WTC11 (cell line): ENCODE results near the gene ATG2A. TPM values are rescaled to one million over a fixed set of nuclear protein-coding genes. Genes with fewer than 3 reads are reported as not detected.

Experiments
- ATAC-seq: fragments of 200-7000 bp; cut with Tn5 transposase; 2 replicates; pipeline ENCODE4 v1.10.0; 2021; ENCODE audit warnings: mild to moderate bottlenecking, moderate library complexity
- CTCF ChIA-PET: fragments of 300-600 bp; sonication (Branson Sonifier 250); formaldehyde crosslinking; loops from one replicate; lab custom pipeline; 2021; ENCODE audit warnings: antibody characterized with exemption; lab: Charles Lee
- POLR2A ChIA-PET: fragments of 350-600 bp; sonication (Branson Sonifier 250); formaldehyde crosslinking; loops from one replicate; lab custom pipeline; 2021; ENCODE audit warnings: antibody characterized with exemption; lab: Charles Lee
- DNase-seq: peaks from one replicate; pipeline ENCODE4 v3.0.0; 2021; ENCODE audit warnings: low spot score
- H3K27ac Mint-ChIP-seq: 2 replicates; pipeline ENCODE4 v1.8.0; 2021; ENCODE audit warnings: mixed read lengths
- H3K27me3 Mint-ChIP-seq: 2 replicates; pipeline ENCODE4 v1.8.0; 2021; ENCODE audit warnings: low read depth, mild to moderate bottlenecking, moderate library complexity, mixed read lengths
- H3K36me3 Mint-ChIP-seq: 2 replicates; pipeline ENCODE4 v1.8.0; 2021; ENCODE audit warnings: mixed read lengths
- H3K4me1 Mint-ChIP-seq: 2 replicates; pipeline ENCODE4 v1.8.0; 2022; ENCODE audit warnings: mixed read lengths
- H3K4me3 Mint-ChIP-seq: 2 replicates; pipeline ENCODE4 v1.8.0; 2021; ENCODE audit warnings: mild to moderate bottlenecking, moderate library complexity, mixed read lengths
- H3K9me3 Mint-ChIP-seq: 2 replicates; pipeline ENCODE4 v1.8.0; 2021; ENCODE audit warnings: mixed read lengths
- CREB1 ChIP-seq: sonication (generic); formaldehyde crosslinking; IDR thresholded peaks from 2 replicates; pipeline ENCODE4 v1.8.0; 2023; ENCODE audit warnings: mild to moderate bottlenecking, missing genetic modification reagents
- CREM ChIP-seq: sonication (generic); formaldehyde crosslinking; IDR thresholded peaks from 2 replicates; pipeline ENCODE4 v1.8.1; 2022; ENCODE audit warnings: mild to moderate bottlenecking, missing genetic modification reagents, moderate library complexity
- ELF4 ChIP-seq: sonication (generic); formaldehyde crosslinking; IDR thresholded peaks from 2 replicates; pipeline ENCODE4 v1.8.1; 2022; ENCODE audit warnings: low read depth, mild to moderate bottlenecking, moderate library complexity, missing genetic modification reagents
- IRF2 ChIP-seq: sonication (generic); formaldehyde crosslinking; IDR thresholded peaks from 2 replicates; pipeline ENCODE4 v1.8.0; 2022; ENCODE audit warnings: low read depth, missing genetic modification reagents, borderline replicate concordance
- JUN ChIP-seq: sonication (generic); formaldehyde crosslinking; IDR thresholded peaks from 2 replicates; pipeline ENCODE4 v1.8.0; 2023; ENCODE audit warnings: mild to moderate bottlenecking, missing genetic modification reagents
- MXD4 ChIP-seq: fragments of 250-450 bp; sonication (Bioruptor Pico); IDR thresholded peaks from 2 replicates; pipeline ENCODE4 v1.8.0; 2021; ENCODE audit warnings: mild to moderate bottlenecking, moderate library complexity, borderline replicate concordance
- NR3C1 ChIP-seq: sonication (generic); formaldehyde crosslinking; conservative IDR thresholded peaks from 2 replicates; pipeline ENCODE4 v1.8.1; 2023; ENCODE audit warnings: low read depth, mild to moderate bottlenecking, missing genetic modification reagents
- OVOL2 ChIP-seq: fragments of 250-450 bp; sonication (Bioruptor Pico); IDR thresholded peaks from 2 replicates; pipeline ENCODE4 v1.9.0; 2021; ENCODE audit warnings: mild to moderate bottlenecking, borderline replicate concordance
- RORB ChIP-seq: fragments of 250-450 bp; sonication (Bioruptor Pico); IDR thresholded peaks from 2 replicates; pipeline ENCODE4 v1.9.0; 2021; ENCODE audit warnings: mild to moderate bottlenecking
- SMAD4 ChIP-seq: sonication (generic); formaldehyde crosslinking; IDR thresholded peaks from 2 replicates; pipeline ENCODE4 v1.8.0; 2022; ENCODE audit warnings: mild to moderate bottlenecking, missing genetic modification reagents
- TEAD1 ChIP-seq: sonication (generic); formaldehyde crosslinking; IDR thresholded peaks from 2 replicates; pipeline ENCODE4 v1.8.0; 2022; ENCODE audit warnings: mild to moderate bottlenecking, missing genetic modification reagents
- TP53 ChIP-seq: sonication (generic); formaldehyde crosslinking; IDR thresholded peaks from 2 replicates; pipeline ENCODE4 v1.8.1; 2023; ENCODE audit warnings: mild to moderate bottlenecking, missing genetic modification reagents
- ZNF317 ChIP-seq: sonication (generic); formaldehyde crosslinking; IDR thresholded peaks from 2 replicates; pipeline ENCODE4 v1.8.1; 2023; ENCODE audit warnings: low read depth, mild to moderate bottlenecking, moderate library complexity, missing genetic modification reagents, borderline replicate concordance
- ZNF423 ChIP-seq: fragments of 250-450 bp; sonication (Bioruptor Pico); IDR thresholded peaks from 2 replicates; pipeline ENCODE4 v2.1.2; 2022; ENCODE audit warnings: mild to moderate bottlenecking, moderate library complexity
- total RNA-seq: library from RNA; stranded (reverse); gene quantifications from 3 replicates; pipeline ENCODE4 v1.2.3, GENCODE V29; 2021
- TF ChIP-seq, protein P1 (sequence below): sonication (generic); formaldehyde crosslinking; IDR thresholded peaks from 2 replicates; pipeline ENCODE4 v1.8.1; 2022; ENCODE audit warnings: mild to moderate bottlenecking, missing genetic modification reagents, moderate library complexity, borderline replicate concordance
- TF ChIP-seq, protein P2 (sequence below): sonication (generic); formaldehyde crosslinking; IDR thresholded peaks from 2 replicates; pipeline ENCODE4 v1.8.0; 2022; ENCODE audit warnings: mild to moderate bottlenecking, missing genetic modification reagents
- TF ChIP-seq, protein P3 (sequence below): fragments of 250-450 bp; sonication (Bioruptor Pico); IDR thresholded peaks from 2 replicates; pipeline ENCODE4 v1.8.0; 2021; ENCODE audit warnings: mild to moderate bottlenecking
- TF ChIP-seq, protein P4 (sequence below): sonication (generic); formaldehyde crosslinking; IDR thresholded peaks from 2 replicates; pipeline ENCODE4 v1.8.1; 2023; ENCODE audit warnings: mild to moderate bottlenecking, missing genetic modification reagents
- TF ChIP-seq, protein P5 (sequence below): sonication (generic); formaldehyde crosslinking; IDR thresholded peaks from 2 replicates; pipeline ENCODE4 v1.8.1; 2022; ENCODE audit warnings: missing genetic modification reagents, borderline replicate concordance
- TF ChIP-seq, protein P6 (sequence below): fragments of 250-450 bp; sonication (Bioruptor Pico); IDR thresholded peaks from 2 replicates; pipeline ENCODE4 v1.9.0; 2021; ENCODE audit warnings: mild to moderate bottlenecking
- TF ChIP-seq, protein P7 (sequence below): sonication (generic); formaldehyde crosslinking; IDR thresholded peaks from 2 replicates; pipeline ENCODE4 v1.8.1; 2023; ENCODE audit warnings: mild to moderate bottlenecking, missing genetic modification reagents
- TF ChIP-seq, protein P8 (sequence below): fragments of 250-450 bp; sonication (Bioruptor Pico); conservative IDR thresholded peaks from 2 replicates; pipeline ENCODE4 v1.9.0; 2021; ENCODE audit warnings: mild to moderate bottlenecking

ATG2A gene
- total RNA-seq, 1 experiment from 2014 or later, result 31.4 TPM

DNA sequence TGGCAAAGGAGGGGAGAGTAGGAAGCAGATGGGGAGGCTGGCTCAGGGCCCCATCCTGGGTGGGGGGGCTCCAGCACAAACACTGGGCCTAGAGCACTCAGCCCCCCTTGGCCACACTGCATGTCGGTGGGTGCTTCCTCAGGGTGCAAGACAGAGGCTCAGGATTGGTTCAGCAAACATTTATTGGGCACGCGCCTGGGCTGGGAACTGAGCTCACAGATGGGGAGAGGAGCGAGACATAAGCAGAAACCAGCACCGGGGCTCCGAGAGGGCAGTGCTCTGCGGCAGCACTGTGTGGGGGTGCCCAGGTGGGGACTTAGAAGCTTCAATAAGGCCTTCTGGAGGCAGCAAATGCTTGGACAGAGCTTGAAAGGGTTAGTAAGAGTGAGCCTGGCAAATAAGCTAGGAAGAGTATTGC, 26.5 kb downstream of the ATG2A start (continued):
- TF ChIP-seq, protein P1, sequence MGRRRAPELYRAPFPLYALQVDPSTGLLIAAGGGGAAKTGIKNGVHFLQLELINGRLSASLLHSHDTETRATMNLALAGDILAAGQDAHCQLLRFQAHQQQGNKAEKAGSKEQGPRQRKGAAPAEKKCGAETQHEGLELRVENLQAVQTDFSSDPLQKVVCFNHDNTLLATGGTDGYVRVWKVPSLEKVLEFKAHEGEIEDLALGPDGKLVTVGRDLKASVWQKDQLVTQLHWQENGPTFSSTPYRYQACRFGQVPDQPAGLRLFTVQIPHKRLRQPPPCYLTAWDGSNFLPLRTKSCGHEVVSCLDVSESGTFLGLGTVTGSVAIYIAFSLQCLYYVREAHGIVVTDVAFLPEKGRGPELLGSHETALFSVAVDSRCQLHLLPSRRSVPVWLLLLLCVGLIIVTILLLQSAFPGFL (CRISPR knock-in tag), result no peak
- TF ChIP-seq ZNF317 (CRISPR knock-in tag) (no peak), RORB (CRISPR knock-in tag) (no peak), ZNF423 (no peak), MXD4 (CRISPR knock-in tag) (no peak), TEAD1 (CRISPR knock-in tag) (no peak)
- TF ChIP-seq, protein P2, sequence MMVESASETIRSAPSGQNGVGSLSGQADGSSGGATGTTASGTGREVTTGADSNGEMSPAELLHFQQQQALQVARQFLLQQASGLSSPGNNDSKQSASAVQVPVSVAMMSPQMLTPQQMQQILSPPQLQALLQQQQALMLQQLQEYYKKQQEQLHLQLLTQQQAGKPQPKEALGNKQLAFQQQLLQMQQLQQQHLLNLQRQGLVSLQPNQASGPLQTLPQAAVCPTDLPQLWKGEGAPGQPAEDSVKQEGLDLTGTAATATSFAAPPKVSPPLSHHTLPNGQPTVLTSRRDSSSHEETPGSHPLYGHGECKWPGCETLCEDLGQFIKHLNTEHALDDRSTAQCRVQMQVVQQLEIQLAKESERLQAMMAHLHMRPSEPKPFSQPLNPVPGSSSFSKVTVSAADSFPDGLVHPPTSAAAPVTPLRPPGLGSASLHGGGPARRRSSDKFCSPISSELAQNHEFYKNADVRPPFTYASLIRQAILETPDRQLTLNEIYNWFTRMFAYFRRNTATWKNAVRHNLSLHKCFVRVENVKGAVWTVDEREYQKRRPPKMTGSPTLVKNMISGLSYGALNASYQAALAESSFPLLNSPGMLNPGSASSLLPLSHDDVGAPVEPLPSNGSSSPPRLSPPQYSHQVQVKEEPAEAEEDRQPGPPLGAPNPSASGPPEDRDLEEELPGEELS (CRISPR knock-in tag), result no peak
- TF ChIP-seq, protein P3, sequence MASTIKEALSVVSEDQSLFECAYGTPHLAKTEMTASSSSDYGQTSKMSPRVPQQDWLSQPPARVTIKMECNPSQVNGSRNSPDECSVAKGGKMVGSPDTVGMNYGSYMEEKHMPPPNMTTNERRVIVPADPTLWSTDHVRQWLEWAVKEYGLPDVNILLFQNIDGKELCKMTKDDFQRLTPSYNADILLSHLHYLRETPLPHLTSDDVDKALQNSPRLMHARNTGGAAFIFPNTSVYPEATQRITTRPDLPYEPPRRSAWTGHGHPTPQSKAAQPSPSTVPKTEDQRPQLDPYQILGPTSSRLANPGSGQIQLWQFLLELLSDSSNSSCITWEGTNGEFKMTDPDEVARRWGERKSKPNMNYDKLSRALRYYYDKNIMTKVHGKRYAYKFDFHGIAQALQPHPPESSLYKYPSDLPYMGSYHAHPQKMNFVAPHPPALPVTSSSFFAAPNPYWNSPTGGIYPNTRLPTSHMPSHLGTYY (CRISPR knock-in tag), result no peak
- TF ChIP-seq, protein P4, sequence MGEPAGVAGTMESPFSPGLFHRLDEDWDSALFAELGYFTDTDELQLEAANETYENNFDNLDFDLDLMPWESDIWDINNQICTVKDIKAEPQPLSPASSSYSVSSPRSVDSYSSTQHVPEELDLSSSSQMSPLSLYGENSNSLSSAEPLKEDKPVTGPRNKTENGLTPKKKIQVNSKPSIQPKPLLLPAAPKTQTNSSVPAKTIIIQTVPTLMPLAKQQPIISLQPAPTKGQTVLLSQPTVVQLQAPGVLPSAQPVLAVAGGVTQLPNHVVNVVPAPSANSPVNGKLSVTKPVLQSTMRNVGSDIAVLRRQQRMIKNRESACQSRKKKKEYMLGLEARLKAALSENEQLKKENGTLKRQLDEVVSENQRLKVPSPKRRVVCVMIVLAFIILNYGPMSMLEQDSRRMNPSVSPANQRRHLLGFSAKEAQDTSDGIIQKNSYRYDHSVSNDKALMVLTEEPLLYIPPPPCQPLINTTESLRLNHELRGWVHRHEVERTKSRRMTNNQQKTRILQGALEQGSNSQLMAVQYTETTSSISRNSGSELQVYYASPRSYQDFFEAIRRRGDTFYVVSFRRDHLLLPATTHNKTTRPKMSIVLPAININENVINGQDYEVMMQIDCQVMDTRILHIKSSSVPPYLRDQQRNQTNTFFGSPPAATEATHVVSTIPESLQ, result no peak

DNA sequence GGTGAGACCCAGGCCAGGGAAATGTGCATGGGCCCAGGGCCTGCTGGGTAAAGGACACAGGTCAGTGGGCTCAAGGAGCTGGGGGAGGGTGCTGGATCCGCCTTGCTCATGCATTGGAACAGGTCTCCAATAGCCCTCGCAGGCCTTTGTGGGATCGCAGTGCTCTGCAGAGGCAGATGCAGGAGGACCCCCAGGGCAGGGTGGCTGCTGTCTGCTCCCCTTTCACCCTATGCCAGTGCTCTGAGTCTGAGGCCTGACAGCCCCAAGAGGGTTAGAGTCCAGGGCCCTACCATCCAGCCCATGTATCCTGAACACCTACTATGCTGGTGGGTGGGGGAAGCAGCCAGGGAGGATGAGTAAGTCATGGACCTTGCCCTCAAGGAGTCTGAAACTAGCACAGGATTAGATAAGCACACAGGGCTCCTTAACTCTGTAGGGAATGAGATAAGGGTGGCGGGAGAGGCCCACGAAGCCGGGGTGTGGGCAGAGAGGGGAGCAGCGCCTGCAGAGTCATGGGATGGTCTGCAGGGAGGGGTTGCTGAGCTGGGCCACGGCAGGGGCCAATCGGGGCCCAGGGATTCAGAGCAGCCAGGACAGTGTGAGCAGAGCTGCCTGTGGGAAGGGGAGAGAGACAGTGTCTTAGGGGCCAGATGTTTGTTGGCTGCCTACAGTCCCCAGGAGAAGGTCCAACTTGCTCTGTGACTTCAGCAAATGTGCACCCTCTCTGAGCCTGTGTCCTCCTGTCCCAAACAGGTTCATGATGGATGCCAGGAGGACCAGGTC, 28.1 kb downstream of the ATG2A start:
- CTCF ChIA-PET, result interaction anchor here (0.7 to 22.9 kb wide), 22 partner anchors 8 to 228 kb away, joined by 3 to 372 read pairs (median 6); partner anchors contain the start of genes ARL2, BATF2, CDC42BPG and EHD1
- DNase-seq (no peak), ATAC-seq (peak; percentile 36)
- no peak for TF ChIP-seq CREM
- TF ChIP-seq IRF2 (CRISPR knock-in tag), result no peak
- no peak for TF ChIP-seq NR3C1 (CRISPR knock-in tag)
- no peak for TF ChIP-seq OVOL2 (CRISPR knock-in tag)
- TF ChIP-seq, protein P5, sequence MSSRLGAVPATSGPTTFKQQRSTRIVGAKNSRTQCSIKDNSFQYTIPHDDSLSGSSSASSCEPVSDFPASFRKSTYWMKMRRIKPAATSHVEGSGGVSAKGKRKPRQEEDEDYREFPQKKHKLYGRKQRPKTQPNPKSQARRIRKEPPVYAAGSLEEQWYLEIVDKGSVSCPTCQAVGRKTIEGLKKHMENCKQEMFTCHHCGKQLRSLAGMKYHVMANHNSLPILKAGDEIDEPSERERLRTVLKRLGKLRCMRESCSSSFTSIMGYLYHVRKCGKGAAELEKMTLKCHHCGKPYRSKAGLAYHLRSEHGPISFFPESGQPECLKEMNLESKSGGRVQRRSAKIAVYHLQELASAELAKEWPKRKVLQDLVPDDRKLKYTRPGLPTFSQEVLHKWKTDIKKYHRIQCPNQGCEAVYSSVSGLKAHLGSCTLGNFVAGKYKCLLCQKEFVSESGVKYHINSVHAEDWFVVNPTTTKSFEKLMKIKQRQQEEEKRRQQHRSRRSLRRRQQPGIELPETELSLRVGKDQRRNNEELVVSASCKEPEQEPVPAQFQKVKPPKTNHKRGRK, result no peak
- TF ChIP-seq, protein P6, sequence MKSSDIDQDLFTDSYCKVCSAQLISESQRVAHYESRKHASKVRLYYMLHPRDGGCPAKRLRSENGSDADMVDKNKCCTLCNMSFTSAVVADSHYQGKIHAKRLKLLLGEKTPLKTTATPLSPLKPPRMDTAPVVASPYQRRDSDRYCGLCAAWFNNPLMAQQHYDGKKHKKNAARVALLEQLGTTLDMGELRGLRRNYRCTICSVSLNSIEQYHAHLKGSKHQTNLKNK (CRISPR knock-in tag), result no peak
- TF ChIP-seq, protein P7, sequence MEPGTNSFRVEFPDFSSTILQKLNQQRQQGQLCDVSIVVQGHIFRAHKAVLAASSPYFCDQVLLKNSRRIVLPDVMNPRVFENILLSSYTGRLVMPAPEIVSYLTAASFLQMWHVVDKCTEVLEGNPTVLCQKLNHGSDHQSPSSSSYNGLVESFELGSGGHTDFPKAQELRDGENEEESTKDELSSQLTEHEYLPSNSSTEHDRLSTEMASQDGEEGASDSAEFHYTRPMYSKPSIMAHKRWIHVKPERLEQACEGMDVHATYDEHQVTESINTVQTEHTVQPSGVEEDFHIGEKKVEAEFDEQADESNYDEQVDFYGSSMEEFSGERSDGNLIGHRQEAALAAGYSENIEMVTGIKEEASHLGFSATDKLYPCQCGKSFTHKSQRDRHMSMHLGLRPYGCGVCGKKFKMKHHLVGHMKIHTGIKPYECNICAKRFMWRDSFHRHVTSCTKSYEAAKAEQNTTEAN (CRISPR knock-in tag), result no peak
- TF ChIP-seq ELF4 (CRISPR knock-in tag), result no peak
- TF ChIP-seq SMAD4, result no peak
- TF ChIP-seq TP53, result no peak
- TF ChIP-seq CREB1, result no peak
- TF ChIP-seq, protein P8, sequence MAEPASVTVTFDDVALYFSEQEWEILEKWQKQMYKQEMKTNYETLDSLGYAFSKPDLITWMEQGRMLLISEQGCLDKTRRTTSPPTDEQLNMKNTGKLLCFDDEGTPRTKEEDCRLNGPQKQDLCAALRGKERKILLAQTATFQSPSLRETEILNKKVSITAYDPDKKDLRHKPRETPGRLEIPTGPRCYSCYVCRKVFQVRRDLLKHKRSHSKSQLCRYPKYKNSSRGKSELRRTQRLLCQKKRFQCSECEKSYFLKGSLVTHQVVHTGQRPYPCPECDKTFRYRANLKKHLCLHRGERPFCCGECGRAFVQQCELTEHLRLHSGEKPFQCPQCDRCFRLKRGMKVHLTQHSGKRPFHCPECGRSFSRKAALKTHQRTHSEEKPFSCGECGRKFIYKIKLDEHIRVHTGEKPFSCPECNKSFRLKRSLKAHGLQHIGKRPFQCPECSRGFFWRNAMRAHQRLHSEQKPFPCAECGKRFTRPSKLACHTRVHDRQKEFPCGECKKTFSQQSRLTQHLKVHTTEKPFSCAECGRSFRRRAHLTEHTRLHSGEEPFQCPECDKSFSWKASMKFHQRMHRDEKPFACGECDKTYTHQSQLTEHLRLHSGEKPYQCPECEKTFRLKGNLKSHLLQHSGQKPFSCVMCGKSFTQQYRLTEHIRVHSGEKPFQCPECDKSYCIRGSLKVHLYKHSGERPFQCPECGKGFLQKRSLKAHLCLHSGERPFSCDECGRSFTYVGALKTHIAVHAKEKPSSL (CRISPR knock-in tag), result no peak
- TF ChIP-seq JUN (CRISPR knock-in tag), result no peak
- H3K36me3 Mint-ChIP-seq, result no peaks in the 10 kb centered on the region
- no peak overlapping the region for H3K4me3 Mint-ChIP-seq
- H3K9me3 Mint-ChIP-seq, result no peaks in the 10 kb centered on the region
- no peaks in the 10 kb centered on the region for H3K27me3 Mint-ChIP-seq
- no peak overlapping the region for H3K27ac Mint-ChIP-seq
- POLR2A ChIA-PET, result interaction anchor here (0.8 to 2.4 kb wide), 2 partner anchors 10 to 110 kb away, joined by 3 to 10 read pairs; partner anchors contain the start of gene SF1
- H3K4me1 Mint-ChIP-seq, result peaks cover 14% of the 10 kb centered on the region
